Right kidney (tissue), 1 donor: ENCODE data around the gene DVL2.
A peak's percentile ranks its signal among the peaks of the same experiment; 100 is the strongest.
"Not testable (repeated sequence)": the region's sequence is repeated elsewhere in the genome, so short reads cannot be mapped to it uniquely, and the experiment has no call there.

Source experiments
- DNase-seq: peaks from one replicate; pipeline ENCODE4 v3.0.0-alpha.2; 2016

The DVL2 gene

GRCh38 chr17:7258731-7259554 is 24.6 kb upstream of the DVL2 start:
- no peak for DNase-seq

- DNase-seq: no peak
These were observed 22.6 kb upstream of the DVL2 start for GRCh38 chr17:7256766-7257456.

GRCh38 chr17:7254511-7254910 is 20.2 kb upstream of the DVL2 start:
- no peak for DNase-seq

- DNase-seq: no peak
These were observed 18.8 kb upstream of the DVL2 start for GRCh38 chr17:7253082-7253481.

- DNase-seq: no peak
These were observed 18.1 kb upstream of the DVL2 start, which contains the start of gene ELP5 for GRCh38 chr17:7252176-7253043. ELP5 (plus strand) TSS chr17:7252215; CDS start chr17:7252551, 336 bp downstream.

- DNase-seq: peak; percentile 100
These were observed 17.4 kb upstream of the DVL2 start, which contains the start of gene CTDNEP1 for GRCh38 chr17:7251661-7252175. CTDNEP1 (minus strand) TSS chr17:7251734; CDS start chr17:7251296, 438 bp downstream.

- DNase-seq: peak; percentile 51
These were observed 16.6 kb upstream of the DVL2 start for GRCh38 chr17:7250695-7251627.

GRCh38 chr17:7249830-7250229 is 15.5 kb upstream of the DVL2 start:
- no peak for DNase-seq

GRCh38 chr17:7249214-7249613 is 14.9 kb upstream of the DVL2 start:
- DNase-seq: no peak

GRCh38 chr17:7248796-7249195 is 14.5 kb upstream of the DVL2 start:
- DNase-seq: no peak

- DNase-seq: no peak
These were observed 12.5 kb upstream of the DVL2 start for GRCh38 chr17:7246779-7247178.

GRCh38 chr17:7243838-7244237 is 9.5 kb upstream of the DVL2 start:
- not testable (repeated sequence) for DNase-seq

- DNase-seq: no peak
These were observed 9.1 kb upstream of the DVL2 start for GRCh38 chr17:7243453-7243729.

- DNase-seq: peak; percentile 99
These were observed 8.6 kb upstream of the DVL2 start for GRCh38 chr17:7242717-7243452.

- DNase-seq: peak; percentile 98
These were observed 7.7 kb upstream of the DVL2 start, which contains the start of gene GABARAP for GRCh38 chr17:7241783-7242716. GABARAP (minus strand) TSS chr17:7242449; CDS start chr17:7242330, 119 bp downstream.

- peak; percentile 44 for DNase-seq
These were observed 6.9 kb upstream of the DVL2 start for GRCh38 chr17:7241090-7241733.

GRCh38 chr17:7240375-7240774 is 6.1 kb upstream of the DVL2 start:
- no peak for DNase-seq

- peak; percentile 90 for DNase-seq
These were observed 5.0 kb upstream of the DVL2 start, which contains the start of gene PHF23 for GRCh38 chr17:7239091-7240027. PHF23 (minus strand) TSS chr17:7239457; CDS start chr17:7239279, 178 bp downstream.
